DND-41 (cell line): Measurements from ENCODE around the gene METTL9.

ENCODE experiments used
- EZH2 ChIP-seq: IDR thresholded peaks from 3 replicates; pipeline ENCODE4 v1.6.1; 2012; ENCODE audit warnings: borderline replicate concordance, low read depth, mild to moderate bottlenecking, moderate library complexity, low read length, inconsistent platforms; ENCODE audit not compliant: severe bottlenecking
- TF ChIP-seq, protein P1 (sequence below): IDR thresholded peaks from 2 replicates; pipeline ENCODE4 v1.5.1; 2012; ENCODE audit warnings: borderline replicate concordance, low read length, moderate library complexity, mild to moderate bottlenecking; ENCODE audit not compliant: poor library complexity, severe bottlenecking; ENCODE audit errors: extremely low read depth

DNA sequence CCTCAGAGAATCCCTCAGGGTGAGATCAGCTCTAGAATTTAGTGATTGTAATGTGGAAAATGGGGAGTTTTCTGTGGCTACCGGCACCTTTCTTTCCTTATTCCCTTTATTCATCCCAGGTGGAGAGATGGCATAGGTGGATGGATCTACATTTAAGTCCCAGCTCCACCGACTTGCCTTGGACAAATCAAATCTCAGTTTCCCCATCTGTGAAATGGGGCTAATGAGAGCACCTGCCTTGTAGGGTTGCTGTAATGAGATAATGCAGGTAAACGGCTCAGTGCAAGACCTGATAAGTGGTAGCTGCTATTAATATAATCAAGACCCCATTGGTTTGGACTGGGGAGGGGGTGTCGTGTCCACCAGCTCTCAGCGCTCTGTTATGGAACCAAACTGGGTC lies 104.9 kb downstream of the METTL9 start:
- TF ChIP-seq, protein P1, sequence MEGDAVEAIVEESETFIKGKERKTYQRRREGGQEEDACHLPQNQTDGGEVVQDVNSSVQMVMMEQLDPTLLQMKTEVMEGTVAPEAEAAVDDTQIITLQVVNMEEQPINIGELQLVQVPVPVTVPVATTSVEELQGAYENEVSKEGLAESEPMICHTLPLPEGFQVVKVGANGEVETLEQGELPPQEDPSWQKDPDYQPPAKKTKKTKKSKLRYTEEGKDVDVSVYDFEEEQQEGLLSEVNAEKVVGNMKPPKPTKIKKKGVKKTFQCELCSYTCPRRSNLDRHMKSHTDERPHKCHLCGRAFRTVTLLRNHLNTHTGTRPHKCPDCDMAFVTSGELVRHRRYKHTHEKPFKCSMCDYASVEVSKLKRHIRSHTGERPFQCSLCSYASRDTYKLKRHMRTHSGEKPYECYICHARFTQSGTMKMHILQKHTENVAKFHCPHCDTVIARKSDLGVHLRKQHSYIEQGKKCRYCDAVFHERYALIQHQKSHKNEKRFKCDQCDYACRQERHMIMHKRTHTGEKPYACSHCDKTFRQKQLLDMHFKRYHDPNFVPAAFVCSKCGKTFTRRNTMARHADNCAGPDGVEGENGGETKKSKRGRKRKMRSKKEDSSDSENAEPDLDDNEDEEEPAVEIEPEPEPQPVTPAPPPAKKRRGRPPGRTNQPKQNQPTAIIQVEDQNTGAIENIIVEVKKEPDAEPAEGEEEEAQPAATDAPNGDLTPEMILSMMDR: no peak
- TF ChIP-seq EZH2: no peak
